LoVo (cell line): Measurements from ENCODE around the gene BROX.
"Not testable (repeated sequence)": the region's sequence is repeated elsewhere in the genome, so short reads cannot be mapped to it uniquely, and the experiment has no call there.

Source experiments
- DNase-seq: peaks from one replicate; pipeline ENCODE4 v3.0.0-alpha.2; 2016; ENCODE audit warnings: low spot score

Gene BROX

GRCh38 chr1:222712253-222713090 is at the start of gene BROX, which contains the start of gene AIDA:
TSS of gene BROX (plus strand) at chr1:222712564. CDS start at chr1:222715700, 3,136 bp downstream.
TSS of gene AIDA (minus strand) at chr1:222712491. CDS start at chr1:222712317, 174 bp downstream.
- peak; percentile 87 for DNase-seq

GRCh38 chr1:222663431-222663934 is 48.9 kb upstream of the BROX start:
- no peak for DNase-seq

GRCh38 chr1:222665964-222666363 is 46.4 kb upstream of the BROX start:
- DNase-seq: no peak

- DNase-seq: not testable (repeated sequence)
These were observed 44.2 kb upstream of the BROX start for GRCh38 chr1:222668184-222668583.

GRCh38 chr1:222669107-222669506 is 43.3 kb upstream of the BROX start:
- DNase-seq: not testable (repeated sequence)

GRCh38 chr1:222670110-222670509 is 42.3 kb upstream of the BROX start:
- no peak for DNase-seq

- no peak for DNase-seq
These were observed 32.3 kb upstream of the BROX start for GRCh38 chr1:222680080-222680479.

- DNase-seq: no peak
These were observed 21.3 kb upstream of the BROX start for GRCh38 chr1:222691016-222691415.

GRCh38 chr1:222694927-222695326 is 17.4 kb upstream of the BROX start:
- no peak for DNase-seq

- no peak for DNase-seq
These were observed 15.6 kb upstream of the BROX start for GRCh38 chr1:222696741-222697140.

- no peak for DNase-seq
These were observed 15.2 kb upstream of the BROX start for GRCh38 chr1:222697203-222697602.

- no peak for DNase-seq
These were observed 14.5 kb upstream of the BROX start for GRCh38 chr1:222697826-222698225.

GRCh38 chr1:222702210-222702609 is 10.2 kb upstream of the BROX start:
- no peak for DNase-seq

GRCh38 chr1:222704260-222704659 is 8.1 kb upstream of the BROX start:
- DNase-seq: no peak

GRCh38 chr1:222706815-222707214 is 5.5 kb upstream of the BROX start:
- no peak for DNase-seq

GRCh38 chr1:222709700-222710153 is 2.6 kb upstream of the BROX start:
- no peak for DNase-seq

GRCh38 chr1:222711319-222712252 is 778 bp upstream of the BROX start:
- peak; percentile 51 for DNase-seq

- peak; percentile 92 for DNase-seq
These were observed 962 bp downstream of the BROX start for GRCh38 chr1:222713091-222713961.

GRCh38 chr1:222716393-222716792 is 4.0 kb downstream of the BROX start:
- no peak for DNase-seq

- no peak for DNase-seq
These were observed 16.4 kb downstream of the BROX start for GRCh38 chr1:222728746-222729145.

GRCh38 chr1:222730866-222731265 is 18.5 kb downstream of the BROX start:
- no peak for DNase-seq
